A549 (cell line): ENCODE measurements around the gene RHOF. TPM values are rescaled to one million over a fixed set of nuclear protein-coding genes. Genes with fewer than 3 reads are reported as not detected.
A peak's percentile ranks its signal among the peaks of the same experiment; 100 is the strongest.

Source experiments
- ATAC-seq, 2 experiments: fragments of 200-7000 bp in 1 of 2; fragments of >200 bp in 1 of 2; cut with Nextera tagmentation in 1 of 2; cut with Tn5 transposase in 1 of 2; 3 replicates each; pipeline versions ENCODE4 v1.8.0 to v1.9.1; 2018 to 2020; ENCODE audit warnings: mild to moderate bottlenecking in 1 of 2, moderate library complexity in 1 of 2
- CTCF ChIA-PET: fragments of 300-600 bp; sonication (Branson Sonifier 250); formaldehyde crosslinking; extraction: SDS; loops from one replicate; lab custom pipeline; 2021; ENCODE audit warnings: antibody characterized with exemption, inconsistent platforms; lab: Yijun Ruan, JAX
- POLR2A ChIA-PET: fragments of 350-600 bp; formaldehyde crosslinking; extraction: SDS; loops from one replicate; lab custom pipeline; 2021; ENCODE audit warnings: antibody characterized with exemption, inconsistent platforms; lab: Yijun Ruan, JAX
- DNase-seq, 2 experiments: peaks; one replicate each; pipeline versions ENCODE4 v3.0.0 to v3.0.0-alpha.2; 2011 to 2016; ENCODE audit warnings: low read depth in 1 of 2, low spot score in 1 of 2
- FAIRE-seq: peaks from 2 replicates; lab custom pipeline; 2011; peaks lifted over from hg19 to GRCh38; lab: Jason Lieb, UNC
- H3K27ac ChIP-seq, 2 experiments: fragments of >200 bp; sonication (Bioruptor Twin); formaldehyde crosslinking; 3 replicates each; pipeline ENCODE4 v1.5.1; 2016 to 2017
- H3K4me1 ChIP-seq: fragments of >200 bp; sonication (Bioruptor Twin); formaldehyde crosslinking; 3 replicates; pipeline ENCODE4 v1.6.1; 2016
- H3K4me2 ChIP-seq: fragments of >200 bp; sonication (Bioruptor Twin); formaldehyde crosslinking; 3 replicates; pipeline ENCODE4 v1.6.1; 2016
- H3K4me3 ChIP-seq: fragments of >200 bp; sonication (Bioruptor Twin); formaldehyde crosslinking; 3 replicates; pipeline ENCODE4 v1.5.1; 2016
- H3K9me3 ChIP-seq: fragments of >200 bp; sonication (Bioruptor Twin); formaldehyde crosslinking; 3 replicates; pipeline ENCODE4 v1.6.1; 2016
- ATOH8 ChIP-seq: fragments of 250-450 bp; sonication (Bioruptor Pico); IDR thresholded peaks from 2 replicates; pipeline ENCODE4 v1.5.0; 2020; ENCODE audit warnings: low read depth, mild to moderate bottlenecking, moderate library complexity
- CBX8 ChIP-seq: fragments of 200-600 bp; sonication (generic); IDR thresholded peaks from 2 replicates; pipeline ENCODE4 v1.6.1; 2016
- EHMT2 ChIP-seq: fragments of 200-600 bp; sonication (generic); IDR thresholded peaks from 2 replicates; pipeline ENCODE4 v1.6.1; 2016; ENCODE audit warnings: antibody characterized with exemption, low read depth, mild to moderate bottlenecking, moderate library complexity
- FOSB ChIP-seq: fragments of 250-450 bp; sonication (Bioruptor Pico); IDR thresholded peaks from 2 replicates; pipeline ENCODE4 v1.5.0; 2020; ENCODE audit warnings: mild to moderate bottlenecking, moderate library complexity
- FOSL2 ChIP-seq, 2 experiments: fragments of 450-650 bp in 1 of 2; fragments of >200 bp in 1 of 2; sonication (Bioruptor Twin) in 1 of 2; formaldehyde crosslinking; IDR thresholded peaks; 2 replicates each; pipeline versions ENCODE4 v1.5.0 to v1.6.1; 2016 to 2020; ENCODE audit warnings: mild to moderate bottlenecking in 1 of 2, moderate library complexity in 1 of 2
- FOXS1 ChIP-seq: fragments of 250-450 bp; sonication (Bioruptor Pico); IDR thresholded peaks from 2 replicates; pipeline ENCODE4 v1.5.0; 2020; ENCODE audit warnings: mild to moderate bottlenecking, moderate library complexity
- HDAC2 ChIP-seq: fragments of 200-600 bp; sonication (generic); IDR thresholded peaks from 2 replicates; pipeline ENCODE4 v1.6.1; 2016
- HEYL ChIP-seq: fragments of 250-450 bp; sonication (Bioruptor Pico); IDR thresholded peaks from 2 replicates; pipeline ENCODE4 v1.8.0; 2021; ENCODE audit warnings: mild to moderate bottlenecking, moderate library complexity
- HOXA7 ChIP-seq: fragments of 250-450 bp; sonication (Bioruptor Pico); IDR thresholded peaks from 2 replicates; pipeline ENCODE4 v1.5.0; 2020; ENCODE audit warnings: mild to moderate bottlenecking, moderate library complexity
- JUN ChIP-seq, 2 experiments: fragments of >200 bp; sonication (Bioruptor Twin); formaldehyde crosslinking; IDR thresholded peaks; 2 replicates in 1 of 2; 3 replicates in 1 of 2; pipeline ENCODE4 v1.6.1; 2016 to 2017
- JUNB ChIP-seq: fragments of >200 bp; sonication (Bioruptor Twin); formaldehyde crosslinking; IDR thresholded peaks from 2 replicates; pipeline ENCODE4 v1.6.1; 2016
- MAZ ChIP-seq: fragments of 150-350 bp; IDR thresholded peaks from 2 replicates; pipeline ENCODE4 v1.6.1; 2014; ENCODE audit warnings: antibody characterized with exemption, low read depth, low read length, borderline replicate concordance
- MYC ChIP-seq: IDR thresholded peaks from 2 replicates; pipeline ENCODE4 v1.6.1; 2012; ENCODE audit warnings: mild to moderate bottlenecking, inconsistent platforms, low read length, improper control_type of control experiment, borderline replicate concordance
- NR3C1 ChIP-seq: fragments of >200 bp; sonication (Bioruptor Twin); formaldehyde crosslinking; IDR thresholded peaks from 3 replicates; pipeline ENCODE4 v1.6.1; 2017
- PHF8 ChIP-seq: fragments of 200-600 bp; sonication (generic); IDR thresholded peaks from 2 replicates; pipeline ENCODE4 v1.6.1; 2016; ENCODE audit warnings: low read depth, mild to moderate bottlenecking, antibody characterized with exemption, moderate library complexity, borderline replicate concordance
- POLR2A ChIP-seq: IDR thresholded peaks from 2 replicates; pipeline ENCODE4 v1.6.1; 2012; ENCODE audit warnings: mild to moderate bottlenecking, low read length
- POLR2AphosphoS2 ChIP-seq: conservative IDR thresholded peaks from 2 replicates; pipeline ENCODE4 v1.6.1; 2012; ENCODE audit warnings: low read length, improper control_type of control experiment, inconsistent platforms
- RARB ChIP-seq: fragments of 250-450 bp; sonication (Bioruptor Pico); IDR thresholded peaks from 2 replicates; pipeline ENCODE4 v1.8.0; 2021; ENCODE audit warnings: mild to moderate bottlenecking, moderate library complexity
- RCOR1 ChIP-seq: fragments of 150-350 bp; IDR thresholded peaks from 2 replicates; pipeline ENCODE4 v1.6.1; 2014; ENCODE audit warnings: antibody characterized with exemption, low read length, low read depth
- RFX5 ChIP-seq: fragments of 450-650 bp; IDR thresholded peaks from 2 replicates; pipeline ENCODE4 v1.7.1; 2014; ENCODE audit warnings: antibody characterized with exemption, mild to moderate bottlenecking, moderate library complexity
- SREBF2 ChIP-seq: fragments of 450-650 bp; IDR thresholded peaks from 2 replicates; pipeline ENCODE4 v1.6.1; 2014; ENCODE audit warnings: mild to moderate bottlenecking, moderate library complexity
- TP53 ChIP-seq: fragments of 250-450 bp; sonication (Bioruptor Pico); IDR thresholded peaks from 2 replicates; pipeline ENCODE4 v1.5.0; 2021; ENCODE audit warnings: mild to moderate bottlenecking, moderate library complexity
- ZFP36 ChIP-seq: fragments of 450-650 bp; IDR thresholded peaks from 2 replicates; pipeline ENCODE4 v1.6.1; 2014; ENCODE audit warnings: borderline replicate concordance; ENCODE audit not compliant: partially characterized antibody
- ZSCAN20 ChIP-seq: fragments of 250-450 bp; sonication (Bioruptor Pico); IDR thresholded peaks from 2 replicates; pipeline ENCODE4 v1.8.0; 2022; ENCODE audit warnings: mild to moderate bottlenecking, moderate library complexity
- WGBS: methylation state at CpG from one replicate; pipeline ENCODE4 v1.1.6; 2017; ENCODE audit errors: missing lambda C conversion rate; 5-methylcytosine and 5-hydroxymethylcytosine counted together
- polyA plus RNA-seq, 4 experiments: library from polyadenylated mRNA; depleted of rRNA in 3 of 4; stranded (reverse); fragments of >200 nt; fragmentation: RNase III in 1 of 4; extraction: RNeasy Plus Mini Kit Qiagen cat#74134 plus additional on column Dnase treatment in 1 of 4; gene quantifications; 2 replicates in 3 of 4; 3 replicates in 1 of 4; pipeline ENCODE4 v1.2.3, GENCODE V29; 2011 to 2017
- TF ChIP-seq, protein P1 (sequence below): fragments of >200 bp; sonication (Bioruptor Twin); formaldehyde crosslinking; IDR thresholded peaks from 3 replicates; pipeline ENCODE4 v1.6.1; 2016
- TF ChIP-seq, protein P2 (sequence below): fragments of 200-600 bp; sonication (generic); IDR thresholded peaks from 2 replicates; pipeline ENCODE4 v1.6.1; 2016; ENCODE audit warnings: antibody characterized with exemption, mild to moderate bottlenecking, moderate library complexity
- TF ChIP-seq, protein P3 (sequence below): IDR thresholded peaks from 2 replicates; pipeline ENCODE4 v1.6.1; 2012; ENCODE audit warnings: low read depth, borderline replicate concordance
- TF ChIP-seq, protein P4 (sequence below): IDR thresholded peaks from 2 replicates; pipeline ENCODE4 v1.6.1; 2012
- TF ChIP-seq, protein P5 (sequence below): fragments of 250-450 bp; sonication (Bioruptor Pico); IDR thresholded peaks from 2 replicates; pipeline ENCODE4 v1.5.0; 2021; ENCODE audit warnings: mild to moderate bottlenecking, moderate library complexity, borderline replicate concordance

Gene RHOF
- polyA plus RNA-seq, 2 of the 4 experiments (the other 2 are of a cell fraction): 47.1 to 52.3 TPM

- TF ChIP-seq, protein P1, sequence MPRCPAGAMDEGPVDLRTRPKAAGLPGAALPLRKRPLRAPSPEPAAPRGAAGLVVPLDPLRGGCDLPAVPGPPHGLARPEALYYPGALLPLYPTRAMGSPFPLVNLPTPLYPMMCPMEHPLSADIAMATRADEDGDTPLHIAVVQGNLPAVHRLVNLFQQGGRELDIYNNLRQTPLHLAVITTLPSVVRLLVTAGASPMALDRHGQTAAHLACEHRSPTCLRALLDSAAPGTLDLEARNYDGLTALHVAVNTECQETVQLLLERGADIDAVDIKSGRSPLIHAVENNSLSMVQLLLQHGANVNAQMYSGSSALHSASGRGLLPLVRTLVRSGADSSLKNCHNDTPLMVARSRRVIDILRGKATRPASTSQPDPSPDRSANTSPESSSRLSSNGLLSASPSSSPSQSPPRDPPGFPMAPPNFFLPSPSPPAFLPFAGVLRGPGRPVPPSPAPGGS: no peak; the same call in 2 of the 3 replicates
- no peak for TF ChIP-seq FOSL2 (IDR thresholded peaks at IDR 0.05)
- TF ChIP-seq FOSL2 (CRISPR knock-in tag; IDR thresholded peaks at IDR 0.05): no peak
- TF ChIP-seq, protein P2, sequence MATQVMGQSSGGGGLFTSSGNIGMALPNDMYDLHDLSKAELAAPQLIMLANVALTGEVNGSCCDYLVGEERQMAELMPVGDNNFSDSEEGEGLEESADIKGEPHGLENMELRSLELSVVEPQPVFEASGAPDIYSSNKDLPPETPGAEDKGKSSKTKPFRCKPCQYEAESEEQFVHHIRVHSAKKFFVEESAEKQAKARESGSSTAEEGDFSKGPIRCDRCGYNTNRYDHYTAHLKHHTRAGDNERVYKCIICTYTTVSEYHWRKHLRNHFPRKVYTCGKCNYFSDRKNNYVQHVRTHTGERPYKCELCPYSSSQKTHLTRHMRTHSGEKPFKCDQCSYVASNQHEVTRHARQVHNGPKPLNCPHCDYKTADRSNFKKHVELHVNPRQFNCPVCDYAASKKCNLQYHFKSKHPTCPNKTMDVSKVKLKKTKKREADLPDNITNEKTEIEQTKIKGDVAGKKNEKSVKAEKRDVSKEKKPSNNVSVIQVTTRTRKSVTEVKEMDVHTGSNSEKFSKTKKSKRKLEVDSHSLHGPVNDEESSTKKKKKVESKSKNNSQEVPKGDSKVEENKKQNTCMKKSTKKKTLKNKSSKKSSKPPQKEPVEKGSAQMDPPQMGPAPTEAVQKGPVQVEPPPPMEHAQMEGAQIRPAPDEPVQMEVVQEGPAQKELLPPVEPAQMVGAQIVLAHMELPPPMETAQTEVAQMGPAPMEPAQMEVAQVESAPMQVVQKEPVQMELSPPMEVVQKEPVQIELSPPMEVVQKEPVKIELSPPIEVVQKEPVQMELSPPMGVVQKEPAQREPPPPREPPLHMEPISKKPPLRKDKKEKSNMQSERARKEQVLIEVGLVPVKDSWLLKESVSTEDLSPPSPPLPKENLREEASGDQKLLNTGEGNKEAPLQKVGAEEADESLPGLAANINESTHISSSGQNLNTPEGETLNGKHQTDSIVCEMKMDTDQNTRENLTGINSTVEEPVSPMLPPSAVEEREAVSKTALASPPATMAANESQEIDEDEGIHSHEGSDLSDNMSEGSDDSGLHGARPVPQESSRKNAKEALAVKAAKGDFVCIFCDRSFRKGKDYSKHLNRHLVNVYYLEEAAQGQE: no peak
Observed at GRCh38 chr12:121794534-121795033, 1.1 kb upstream of the RHOF start (continued).

GRCh38 chr12:121793838-121794533, 498 bp upstream of the RHOF start:
- WGBS: 0% methylated on average over 12 of the region's 59 CpGs
- Histone ChIP-seq H3K27ac (peak overlapping the region; percentile 100), H3K9me3 (no peaks in the 10 kb centered on the region), H3K4me2 (peak overlapping the region; percentile 78), H3K4me3 (peak overlapping the region; percentile 96), H3K4me1 (peaks cover 75% of the 10 kb centered on the region)
- DNase-seq: peak; percentile 88 to 96
- POLR2A ChIA-PET: interaction anchor here (0.6 to 6.1 kb wide), 10 partner anchors 8 to 1750 kb away, joined by 3 to 43 read pairs (median 4); partner anchors contain the start of genes PSMD9, SETD1B and TMEM120B
- ATAC-seq: peak; percentile 45 to 74
- no peak for FAIRE-seq
- CTCF ChIA-PET: interaction anchor here (0.6 to 72.2 kb wide), 67 partner anchors 8 to 424 kb away, joined by 3 to 2657 read pairs (median 5); partner anchors contain the start of genes BCL7A, HPD, MORN3 and ORAI1
- TF ChIP-seq HOXA7 (no peak), POLR2A (no peak; the same call in 1 of the 2 replicates), POLR2AphosphoS2 (no peak; the same call in 1 of the 2 replicates), RFX5 (no peak), NR3C1 (no peak), RCOR1 (no peak), ZSCAN20 (CRISPR knock-in tag) (no peak), ZFP36 (no peak), JUNB (no peak), HEYL (no peak), JUN (IDR thresholded peaks at IDR 0.05) (peak in 1 of 2 experiments; percentile 43; a peak in 3 of 5 replicates), ATOH8 (CRISPR knock-in tag) (0 out of 2 replicates have a peak, but pooled peaks have one; percentile 43), FOXS1 (CRISPR knock-in tag) (no peak), TP53 (peak; percentile 60; the same call in 1 of the 2 replicates), EHMT2 (no peak), PHF8 (no peak), SREBF2 (no peak), FOSB (CRISPR knock-in tag) (no peak), MAZ (0 out of 2 replicates have a peak, but pooled peaks have one; percentile 31), MYC (peak; percentile 66), RARB (no peak), HDAC2 (no peak), CBX8 (no peak)
- TF ChIP-seq, protein P3, sequence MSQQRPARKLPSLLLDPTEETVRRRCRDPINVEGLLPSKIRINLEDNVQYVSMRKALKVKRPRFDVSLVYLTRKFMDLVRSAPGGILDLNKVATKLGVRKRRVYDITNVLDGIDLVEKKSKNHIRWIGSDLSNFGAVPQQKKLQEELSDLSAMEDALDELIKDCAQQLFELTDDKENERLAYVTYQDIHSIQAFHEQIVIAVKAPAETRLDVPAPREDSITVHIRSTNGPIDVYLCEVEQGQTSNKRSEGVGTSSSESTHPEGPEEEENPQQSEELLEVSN: peak; percentile 92
- TF ChIP-seq, protein P4, sequence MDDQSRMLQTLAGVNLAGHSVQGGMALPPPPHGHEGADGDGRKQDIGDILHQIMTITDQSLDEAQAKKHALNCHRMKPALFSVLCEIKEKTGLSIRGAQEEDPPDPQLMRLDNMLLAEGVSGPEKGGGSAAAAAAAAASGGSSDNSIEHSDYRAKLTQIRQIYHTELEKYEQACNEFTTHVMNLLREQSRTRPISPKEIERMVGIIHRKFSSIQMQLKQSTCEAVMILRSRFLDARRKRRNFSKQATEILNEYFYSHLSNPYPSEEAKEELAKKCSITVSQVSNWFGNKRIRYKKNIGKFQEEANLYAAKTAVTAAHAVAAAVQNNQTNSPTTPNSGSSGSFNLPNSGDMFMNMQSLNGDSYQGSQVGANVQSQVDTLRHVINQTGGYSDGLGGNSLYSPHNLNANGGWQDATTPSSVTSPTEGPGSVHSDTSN: peak; percentile 65; the same call in 1 of the 2 replicates
- TF ChIP-seq, protein P5, sequence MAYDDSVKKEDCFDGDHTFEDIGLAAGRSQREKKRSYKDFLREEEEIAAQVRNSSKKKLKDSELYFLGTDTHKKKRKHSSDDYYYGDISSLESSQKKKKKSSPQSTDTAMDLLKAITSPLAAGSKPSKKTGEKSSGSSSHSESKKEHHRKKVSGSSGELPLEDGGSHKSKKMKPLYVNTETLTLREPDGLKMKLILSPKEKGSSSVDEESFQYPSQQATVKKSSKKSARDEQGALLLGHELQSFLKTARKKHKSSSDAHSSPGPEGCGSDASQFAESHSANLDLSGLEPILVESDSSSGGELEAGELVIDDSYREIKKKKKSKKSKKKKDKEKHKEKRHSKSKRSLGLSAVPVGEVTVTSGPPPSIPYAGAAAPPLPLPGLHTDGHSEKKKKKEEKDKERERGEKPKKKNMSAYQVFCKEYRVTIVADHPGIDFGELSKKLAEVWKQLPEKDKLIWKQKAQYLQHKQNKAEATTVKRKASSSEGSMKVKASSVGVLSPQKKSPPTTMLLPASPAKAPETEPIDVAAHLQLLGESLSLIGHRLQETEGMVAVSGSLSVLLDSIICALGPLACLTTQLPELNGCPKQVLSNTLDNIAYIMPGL (CRISPR knock-in tag): peak; percentile 89
